GM12891 (cell line): ENCODE results near the gene HLA-A.

Source experiments
- DNase-seq: peaks from one replicate; pipeline ENCODE4 v3.0.0; 2011; ENCODE audit warnings: low spot score; ENCODE audit not compliant: insufficient read length
- FAIRE-seq: peaks from 2 replicates; lab custom pipeline; 2011; peaks lifted over from hg19 to GRCh38; lab: Jason Lieb, UNC
- PAX5 ChIP-seq: IDR thresholded peaks from 2 replicates; pipeline ENCODE4 v1.6.1; 2011; ENCODE audit warnings: low read length, moderate library complexity, mild to moderate bottlenecking; ENCODE audit not compliant: insufficient read depth, severe bottlenecking
- POLR2A ChIP-seq: IDR thresholded peaks from 2 replicates; pipeline ENCODE4 v1.6.1; 2011; ENCODE audit warnings: low read depth, low read length, control low read depth
- POLR2AphosphoS5 ChIP-seq: IDR thresholded peaks from 2 replicates; pipeline ENCODE4 v1.6.1; 2011; ENCODE audit warnings: low read depth, low read length, control low read depth
- POU2F2 ChIP-seq: IDR thresholded peaks from 2 replicates; pipeline ENCODE4 v1.6.1; 2011; ENCODE audit warnings: low read depth, mild to moderate bottlenecking, control low read depth, low read length, moderate library complexity
- SPI1 ChIP-seq: IDR thresholded peaks from 2 replicates; pipeline ENCODE4 v1.6.1; 2011; ENCODE audit warnings: low read depth, low read length, control low read depth
- TAF1 ChIP-seq: IDR thresholded peaks from 2 replicates; pipeline ENCODE4 v1.6.1; 2011; ENCODE audit warnings: low read depth, low read length, control low read depth

The HLA-A gene

GRCh38 chr6:29981211-29981812 is 39.0 kb downstream of the HLA-A start:
- no peak for TF ChIP-seq SPI1
- no peak for DNase-seq
- no peak for FAIRE-seq

- TF ChIP-seq POLR2AphosphoS5, result no peak
- TF ChIP-seq POU2F2, result no peak
- no peak for TF ChIP-seq PAX5
- TF ChIP-seq SPI1, result no peak
- TF ChIP-seq POLR2A, result no peak
- no peak for TF ChIP-seq TAF1
- no peak for DNase-seq
- FAIRE-seq, result no peak
Measured at GRCh38 chr6:29982097-29982496, 39.8 kb downstream of the HLA-A start.

- TF ChIP-seq POLR2A (no peak), SPI1 (no peak), POLR2AphosphoS5 (no peak), POU2F2 (no peak), PAX5 (no peak), TAF1 (no peak)
- FAIRE-seq (no peak), DNase-seq (no peak)
Measured at GRCh38 chr6:29984232-29984631, 41.9 kb downstream of the HLA-A start.

- FAIRE-seq (no peak), DNase-seq (no peak)
- TF ChIP-seq SPI1 (no peak), TAF1 (no peak), POU2F2 (no peak), POLR2A (no peak), POLR2AphosphoS5 (no peak), PAX5 (no peak)
Measured at GRCh38 chr6:29984992-29985391, 42.7 kb downstream of the HLA-A start.

GRCh38 chr6:29986179-29986781 is 43.9 kb downstream of the HLA-A start:
- DNase-seq (no peak), FAIRE-seq (no peak)
- TF ChIP-seq POLR2A (no peak), PAX5 (no peak), TAF1 (no peak), POLR2AphosphoS5 (no peak), POU2F2 (no peak), SPI1 (no peak)

GRCh38 chr6:29989211-29989610 is 46.9 kb downstream of the HLA-A start:
- DNase-seq (no peak), FAIRE-seq (no peak)
- TF ChIP-seq PAX5 (no peak), SPI1 (no peak), POLR2AphosphoS5 (no peak), POLR2A (no peak), POU2F2 (no peak), TAF1 (no peak)

GRCh38 chr6:29990931-29991330 is 48.6 kb downstream of the HLA-A start:
- FAIRE-seq, result no peak
- TF ChIP-seq POLR2AphosphoS5 (no peak), POU2F2 (no peak), SPI1 (no peak)
- DNase-seq, result no peak

- TF ChIP-seq POLR2A (no peak), TAF1 (no peak)
- no peak for FAIRE-seq
- DNase-seq, result no peak
Measured at GRCh38 chr6:29992807-29993206, 50.5 kb downstream of the HLA-A start.

GRCh38 chr6:29994826-29995225 is 52.5 kb downstream of the HLA-A start:
- no peak for DNase-seq
- no peak for TF ChIP-seq POLR2AphosphoS5
- FAIRE-seq, result no peak

- TF ChIP-seq SPI1 (no peak), PAX5 (no peak), POLR2A (no peak), TAF1 (no peak), POU2F2 (no peak), POLR2AphosphoS5 (no peak)
- no peak for FAIRE-seq
- no peak for DNase-seq
Measured at GRCh38 chr6:29995340-29995777, 53.0 kb downstream of the HLA-A start.
